ENCODE results near the gene HMMR. TPM values are rescaled to one million over a fixed set of nuclear protein-coding genes. Genes with fewer than 3 reads are reported as not detected.

Gene HMMR
- total and polyA plus RNA-seq, 2 of the 4 experiments (the other 2 are of a cell fraction): 13.0 to 24.6 TPM

DNA sequence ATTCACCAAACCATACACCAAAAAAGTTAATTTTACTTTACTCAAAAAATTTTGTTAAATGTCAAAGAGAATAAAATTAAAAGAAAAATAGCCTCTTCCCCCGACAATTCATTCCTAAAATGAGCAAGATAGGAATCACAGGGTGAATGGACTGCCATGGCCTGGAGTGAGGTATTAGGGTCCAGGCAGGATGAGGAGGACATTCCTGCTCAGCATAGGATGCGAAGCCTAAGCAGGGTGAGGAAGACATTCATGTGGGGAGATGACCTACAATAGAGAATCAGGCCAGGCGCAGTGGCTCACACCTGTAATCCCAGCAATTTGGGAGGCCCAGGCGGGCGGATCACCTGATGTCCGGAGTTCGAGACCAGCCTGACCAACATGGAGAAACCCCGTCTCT lies 8.9 kb upstream of the HMMR start:
- Histone ChIP-seq H3K79me1 (ENCODE audit: low read depth in 1 of 2, low read length in 2 of 2) (peaks cover 2 to 10% of the 10 kb centered on the region in 2 experiments; a peak in 1 of 4 replicates), H3K9me1 (ENCODE audit: insufficient read depth, low read length) (no peaks in the 10 kb centered on the region), H2BK20ac (ENCODE audit: low read depth, low read length) (no peak overlapping the region), H3K14ac (replicated peaks; ENCODE audit: low read depth, low read length) (no peak overlapping the region), H4K91ac (ENCODE audit: insufficient read depth, low read depth, low read length) (no peak overlapping the region), H3K56ac (ENCODE audit: extremely low read depth, insufficient read depth, low read length) (no peak overlapping the region), H2AK9ac (replicated peaks; ENCODE audit: low read depth, low read length, poor library complexity) (no peak overlapping the region), H3K9me3 (ENCODE audit: control insufficient read depth, insufficient read depth, low read length) (no peaks in the 10 kb centered on the region), H3K36me3 (ENCODE audit: control insufficient read depth, insufficient read depth, low read length) (peaks cover 20% of the 10 kb centered on the region), H3K23ac (ENCODE audit: low read depth, low read length) (no peak overlapping the region), H2BK5ac (ENCODE audit: low read depth, low read length, poor library complexity, severe bottlenecking) (no peak overlapping the region), H4K8ac (ENCODE audit: low read depth in 2 of 2, low read length in 2 of 2) (no peak overlapping the region), H3K27me3 (ENCODE audit: control insufficient read depth, insufficient read depth, low read length) (no peaks in the 10 kb centered on the region), H3K4me1 (ENCODE audit: control insufficient read depth, insufficient read depth, low read length) (no peaks in the 10 kb centered on the region), H4K20me1 (ENCODE audit: insufficient read depth, low read length) (no peaks in the 10 kb centered on the region), H3K27ac (ENCODE audit: insufficient read depth, low read length) (no peak overlapping the region), H2BK15ac (ENCODE audit: low read depth, low read length) (no peak overlapping the region), H3K4ac (ENCODE audit: low read depth, low read length) (no peak overlapping the region), H2BK120ac (ENCODE audit: low read depth, low read length) (no peak overlapping the region), H3K9ac (ENCODE audit: low read depth, low read length) (no peak overlapping the region), H3K4me3 (ENCODE audit: insufficient read depth, low read depth, low read length) (no peak overlapping the region), H2AFZ (replicated peaks; ENCODE audit: low read length, poor library complexity) (no peak overlapping the region), H3K18ac (ENCODE audit: low read depth, low read length) (no peak overlapping the region), H4K5ac (ENCODE audit: low read depth, low read length) (no peak overlapping the region), H2AK5ac (ENCODE audit: low read depth, low read length) (no peak overlapping the region), H3K4me2 (ENCODE audit: low read depth, low read length) (no peak overlapping the region)
- 100% methylated on average over 6 of the region's 8 CpGs; no CpG with 5 or more reads in 1 of the 2 experiments for WGBS, 2 experiments (ENCODE audit: extremely low coverage in 2 of 2, insufficient read length in 1 of 2)
- intact Hi-C loops (cut with micrococcal nuclease) (no loop called here), in situ Hi-C loops (cut with MboI; ENCODE audit: low sequenced_read_pairs) (no loop called here), dilution Hi-C loops (cut with HindIII; ENCODE audit: low sequenced_read_pairs, unreplicated experiment) (no loop called here)
- ChIA-PET CTCF (no interaction called here), POLR2A (ENCODE audit: unreplicated experiment) (no interaction called here)
- TF ChIP-seq MAZ (IDR thresholded peaks at IDR 0.05; ENCODE audit: borderline replicate concordance, low read depth, low read length): no peak
- TF ChIP-seq SMC3 (IDR thresholded peaks at IDR 0.05; ENCODE audit: low read depth, low read length): no peak
- TF ChIP-seq NFE2L2 (IDR thresholded peaks at IDR 0.05; ENCODE audit: low read depth, low read length): no peak
- no peak for TF ChIP-seq MXI1 (IDR thresholded peaks at IDR 0.05; ENCODE audit: borderline replicate concordance, low read depth, low read length)
- TF ChIP-seq, protein P1, sequence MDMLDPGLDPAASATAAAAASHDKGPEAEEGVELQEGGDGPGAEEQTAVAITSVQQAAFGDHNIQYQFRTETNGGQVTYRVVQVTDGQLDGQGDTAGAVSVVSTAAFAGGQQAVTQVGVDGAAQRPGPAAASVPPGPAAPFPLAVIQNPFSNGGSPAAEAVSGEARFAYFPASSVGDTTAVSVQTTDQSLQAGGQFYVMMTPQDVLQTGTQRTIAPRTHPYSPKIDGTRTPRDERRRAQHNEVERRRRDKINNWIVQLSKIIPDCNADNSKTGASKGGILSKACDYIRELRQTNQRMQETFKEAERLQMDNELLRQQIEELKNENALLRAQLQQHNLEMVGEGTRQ (IDR thresholded peaks at IDR 0.05; ENCODE audit: low read depth, low read length): no peak
- TF ChIP-seq RAD21 (IDR thresholded peaks at IDR 0.05; ENCODE audit: low read length): no peak
- TF ChIP-seq, protein P2, sequence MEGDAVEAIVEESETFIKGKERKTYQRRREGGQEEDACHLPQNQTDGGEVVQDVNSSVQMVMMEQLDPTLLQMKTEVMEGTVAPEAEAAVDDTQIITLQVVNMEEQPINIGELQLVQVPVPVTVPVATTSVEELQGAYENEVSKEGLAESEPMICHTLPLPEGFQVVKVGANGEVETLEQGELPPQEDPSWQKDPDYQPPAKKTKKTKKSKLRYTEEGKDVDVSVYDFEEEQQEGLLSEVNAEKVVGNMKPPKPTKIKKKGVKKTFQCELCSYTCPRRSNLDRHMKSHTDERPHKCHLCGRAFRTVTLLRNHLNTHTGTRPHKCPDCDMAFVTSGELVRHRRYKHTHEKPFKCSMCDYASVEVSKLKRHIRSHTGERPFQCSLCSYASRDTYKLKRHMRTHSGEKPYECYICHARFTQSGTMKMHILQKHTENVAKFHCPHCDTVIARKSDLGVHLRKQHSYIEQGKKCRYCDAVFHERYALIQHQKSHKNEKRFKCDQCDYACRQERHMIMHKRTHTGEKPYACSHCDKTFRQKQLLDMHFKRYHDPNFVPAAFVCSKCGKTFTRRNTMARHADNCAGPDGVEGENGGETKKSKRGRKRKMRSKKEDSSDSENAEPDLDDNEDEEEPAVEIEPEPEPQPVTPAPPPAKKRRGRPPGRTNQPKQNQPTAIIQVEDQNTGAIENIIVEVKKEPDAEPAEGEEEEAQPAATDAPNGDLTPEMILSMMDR (conservative IDR thresholded peaks at IDR 0.05; ENCODE audit: low read depth, low read length): no peak
- no peak for TF ChIP-seq CEBPB (IDR thresholded peaks at IDR 0.05; ENCODE audit: low read depth, low read length)
- TF ChIP-seq RCOR1 (IDR thresholded peaks at IDR 0.05; ENCODE audit: insufficient replicate concordance, low read length): no peak
- TF ChIP-seq, protein P3, sequence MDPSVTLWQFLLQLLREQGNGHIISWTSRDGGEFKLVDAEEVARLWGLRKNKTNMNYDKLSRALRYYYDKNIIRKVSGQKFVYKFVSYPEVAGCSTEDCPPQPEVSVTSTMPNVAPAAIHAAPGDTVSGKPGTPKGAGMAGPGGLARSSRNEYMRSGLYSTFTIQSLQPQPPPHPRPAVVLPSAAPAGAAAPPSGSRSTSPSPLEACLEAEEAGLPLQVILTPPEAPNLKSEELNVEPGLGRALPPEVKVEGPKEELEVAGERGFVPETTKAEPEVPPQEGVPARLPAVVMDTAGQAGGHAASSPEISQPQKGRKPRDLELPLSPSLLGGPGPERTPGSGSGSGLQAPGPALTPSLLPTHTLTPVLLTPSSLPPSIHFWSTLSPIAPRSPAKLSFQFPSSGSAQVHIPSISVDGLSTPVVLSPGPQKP (IDR thresholded peaks at IDR 0.05; ENCODE audit: borderline replicate concordance, low read depth, low read length): no peak
- TF ChIP-seq POLR2A (IDR thresholded peaks at IDR 0.05; ENCODE audit: low read depth, low read length): no peak
- no peak for TF ChIP-seq FOS (IDR thresholded peaks at IDR 0.05; ENCODE audit: low read depth, low read length)
- DNase-seq (no peak), ATAC-seq (ENCODE audit: low read depth) (no peak)
- BruUV-seq (replicated peaks): no TSS peak

Measured in IMR-90 (cell line).